Bone marrow (tissue), 2 donors: ENCODE results near the gene EZR.

Experiments used
- DNase-seq, 2 donors: peaks; one replicate each; lab custom pipeline; 2025; lab: John Stamatoyannopoulos, UW

The EZR gene

DNA sequence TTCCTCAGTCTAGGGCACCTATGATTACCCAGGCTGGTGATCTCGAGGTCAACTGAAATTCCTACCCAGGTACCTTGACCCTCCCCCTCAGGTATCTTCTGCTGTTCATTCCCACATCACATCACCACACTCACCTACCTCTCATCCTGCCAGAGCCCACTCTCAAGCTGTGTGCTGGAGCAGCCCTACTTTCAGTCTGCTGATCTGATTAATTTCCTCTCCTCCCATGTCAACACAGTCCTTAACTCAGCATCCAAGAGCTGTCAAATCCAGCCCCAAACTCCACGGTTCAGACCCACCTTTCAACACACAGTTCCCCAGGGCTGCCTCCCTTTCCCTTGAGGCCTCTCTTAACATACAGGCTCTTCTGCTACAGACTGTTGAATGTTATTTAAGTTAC is 42.4 kb downstream of the EZR start:
- DNase-seq = no peak

GRCh38 chr6:158775832-158776231 is 43.3 kb downstream of the EZR start:
- no peak for DNase-seq

GRCh38 chr6:158774717-158775449 is 44.3 kb downstream of the EZR start:
- no peak for DNase-seq

- DNase-seq = no peak
These were observed 45.4 kb downstream of the EZR start for GRCh38 chr6:158773581-158774449.

DNA sequence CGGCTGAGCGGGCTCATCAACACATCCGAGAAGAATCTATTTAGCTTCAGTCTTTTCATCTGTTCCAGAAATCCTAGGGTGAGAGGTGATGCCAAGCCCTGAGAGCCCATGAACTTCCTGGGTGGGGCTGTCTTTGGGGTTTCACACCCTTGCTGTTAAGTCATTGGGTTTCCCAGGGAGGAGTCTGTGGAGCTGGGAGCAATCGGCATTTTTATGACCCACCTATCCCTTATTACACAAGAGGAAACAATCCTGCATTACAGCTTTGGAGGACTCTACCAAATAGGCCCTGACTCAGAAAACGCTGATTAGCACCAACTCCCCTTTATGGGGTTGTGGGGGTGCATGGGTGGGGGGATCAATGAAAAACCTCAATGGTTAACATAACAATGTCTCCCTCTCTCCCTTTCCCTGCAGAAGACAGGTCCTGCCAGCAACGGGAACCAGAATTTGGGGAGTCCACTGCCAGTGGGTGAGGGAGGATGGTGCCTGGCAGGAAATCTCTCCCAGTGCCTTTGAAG is 46.3 kb downstream of the EZR start:
- DNase-seq = no peak

DNA sequence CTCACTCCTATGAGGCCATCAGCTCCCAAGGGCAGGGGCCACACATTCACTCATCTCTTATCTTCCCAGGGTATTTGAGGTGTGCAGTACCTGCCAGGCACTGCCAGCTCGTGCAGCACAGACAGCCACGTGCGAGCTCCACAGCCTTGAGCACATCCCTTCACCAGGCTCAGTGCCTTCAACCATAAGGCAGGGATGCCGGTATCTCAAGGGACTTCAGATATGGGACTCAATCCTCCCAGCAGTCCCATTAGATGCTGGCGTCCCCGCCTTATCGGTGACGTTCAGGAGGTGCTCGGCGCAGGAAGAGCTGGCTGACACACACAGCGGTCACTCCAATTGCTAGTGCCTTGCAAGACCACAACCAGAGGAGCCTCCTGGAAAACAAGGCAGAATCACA is 47.0 kb downstream of the EZR start:
- DNase-seq = no peak

GRCh38 chr6:158771399-158772152 is 47.6 kb downstream of the EZR start:
- no peak for DNase-seq

DNA sequence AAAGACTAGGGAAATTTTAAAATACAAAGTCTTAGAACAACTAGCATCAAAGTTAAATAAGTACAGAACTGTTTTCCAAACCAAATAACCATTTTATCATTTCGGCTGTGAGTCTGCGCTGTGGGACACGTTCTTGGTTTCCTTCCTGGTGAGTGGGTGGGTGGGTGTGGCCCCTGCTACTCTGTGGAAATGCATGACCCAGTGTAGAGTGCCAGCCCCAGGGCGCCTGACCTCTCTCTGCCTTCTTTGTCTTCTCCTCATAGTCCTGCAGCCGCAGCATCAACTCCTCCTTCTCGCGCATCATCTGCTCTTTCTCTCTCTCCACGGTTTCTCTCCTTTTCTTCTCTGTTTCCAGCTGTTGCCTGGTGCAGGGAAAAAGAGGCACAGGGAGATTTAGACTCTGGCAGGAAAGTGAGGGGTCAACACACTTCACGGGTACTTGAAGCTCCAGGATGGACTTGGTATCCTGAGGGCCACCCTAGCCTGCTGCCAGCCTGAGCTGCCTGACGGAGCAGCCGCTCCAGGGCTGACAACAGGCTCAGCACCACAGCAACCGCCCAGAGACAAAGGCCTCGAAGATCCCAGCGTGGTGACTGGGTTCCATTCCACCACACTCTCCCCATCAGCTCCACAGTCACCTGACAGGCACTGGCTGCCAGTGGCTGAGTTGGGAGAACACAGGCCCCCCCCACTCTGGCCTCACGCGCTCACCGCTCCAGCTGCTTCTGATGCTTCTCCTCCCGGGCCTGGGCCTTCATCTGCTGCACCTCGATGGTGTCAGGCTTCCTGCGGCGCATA is 48.4 kb downstream of the EZR start:
- DNase-seq = no peak

DNA sequence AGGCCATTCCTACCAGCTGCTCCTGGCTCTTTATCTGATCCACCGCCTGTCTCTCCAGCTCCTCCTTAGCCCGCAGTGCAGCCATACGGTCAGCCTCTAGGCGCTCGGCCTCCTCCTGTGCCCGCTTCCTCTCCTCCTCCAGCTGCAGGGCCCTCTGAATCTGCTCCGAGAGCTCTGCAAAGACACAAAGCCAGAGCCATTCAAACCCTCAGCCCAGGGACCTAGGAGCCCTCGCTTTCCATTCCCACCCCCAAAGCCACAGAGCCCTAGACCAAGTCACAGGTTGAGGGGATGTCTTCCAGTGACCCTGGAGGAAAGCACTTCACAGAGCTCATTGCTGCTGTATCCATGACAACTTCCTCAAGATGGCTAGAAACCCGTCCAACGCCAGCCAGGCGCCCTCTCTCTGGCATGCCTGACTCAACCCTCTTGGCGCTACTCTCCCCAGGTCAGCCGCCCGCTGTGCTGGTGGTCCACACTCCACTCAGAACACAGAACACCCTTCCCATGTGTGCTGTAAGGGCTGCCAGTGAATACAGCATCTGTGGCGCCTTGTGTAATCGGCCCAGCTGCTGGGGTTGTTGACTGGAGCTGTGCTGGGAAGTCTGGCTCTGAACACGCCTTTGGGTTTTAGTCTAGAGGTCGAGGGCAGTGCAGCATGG is 49.3 kb downstream of the EZR start:
- DNase-seq = no peak

DNA sequence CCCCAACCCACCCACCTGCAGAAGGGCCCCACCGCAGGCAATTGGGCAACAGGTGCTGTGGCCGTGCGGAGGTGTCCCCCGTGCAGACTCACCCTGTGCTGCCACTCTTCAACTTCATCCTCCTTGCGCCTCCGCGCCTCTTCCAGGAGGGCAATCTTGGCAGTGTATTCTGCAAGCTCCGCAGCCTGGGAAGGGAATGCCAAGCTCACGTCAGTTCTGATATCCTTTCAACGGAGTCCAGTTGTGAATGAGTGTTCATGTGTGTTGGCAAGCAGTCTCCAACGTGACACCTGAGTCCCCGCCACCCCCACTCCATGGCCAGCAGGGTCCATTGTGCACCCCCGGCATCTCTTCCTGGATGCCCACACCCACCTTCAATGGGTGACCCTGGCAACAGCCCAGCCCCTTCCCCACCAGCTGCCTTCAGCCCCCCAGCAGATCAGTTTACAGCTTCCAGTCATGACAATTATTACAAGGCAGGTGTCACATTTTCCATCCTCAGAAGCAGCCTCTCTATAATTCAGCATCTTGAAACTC is 49.9 kb downstream of the EZR start:
- no peak for DNase-seq

- DNase-seq = no peak
These were observed 50.7 kb downstream of the EZR start for GRCh38 chr6:158768436-158768835.

DNA sequence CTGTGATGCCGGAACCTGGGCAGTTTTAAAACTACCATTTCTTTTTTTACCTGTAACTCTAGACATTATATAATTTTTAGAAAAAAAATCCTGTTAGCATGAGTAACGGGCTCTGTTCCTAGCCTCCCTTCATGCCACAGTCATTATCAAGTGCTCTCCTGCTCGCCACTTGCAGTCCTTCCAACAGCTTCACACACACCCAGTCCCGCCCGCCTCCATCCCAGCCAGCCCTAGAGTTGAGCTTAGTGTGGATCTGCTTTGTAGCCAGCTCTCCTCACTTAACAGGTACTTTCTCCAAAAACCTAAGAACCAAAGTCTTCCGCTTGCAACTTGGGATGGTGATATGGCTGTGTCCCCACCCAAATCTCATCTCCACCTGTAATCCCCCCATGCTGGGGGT is 51.5 kb downstream of the EZR start:
- no peak for DNase-seq

GRCh38 chr6:158766621-158767455 is 52.3 kb downstream of the EZR start:
- no peak for DNase-seq

DNA sequence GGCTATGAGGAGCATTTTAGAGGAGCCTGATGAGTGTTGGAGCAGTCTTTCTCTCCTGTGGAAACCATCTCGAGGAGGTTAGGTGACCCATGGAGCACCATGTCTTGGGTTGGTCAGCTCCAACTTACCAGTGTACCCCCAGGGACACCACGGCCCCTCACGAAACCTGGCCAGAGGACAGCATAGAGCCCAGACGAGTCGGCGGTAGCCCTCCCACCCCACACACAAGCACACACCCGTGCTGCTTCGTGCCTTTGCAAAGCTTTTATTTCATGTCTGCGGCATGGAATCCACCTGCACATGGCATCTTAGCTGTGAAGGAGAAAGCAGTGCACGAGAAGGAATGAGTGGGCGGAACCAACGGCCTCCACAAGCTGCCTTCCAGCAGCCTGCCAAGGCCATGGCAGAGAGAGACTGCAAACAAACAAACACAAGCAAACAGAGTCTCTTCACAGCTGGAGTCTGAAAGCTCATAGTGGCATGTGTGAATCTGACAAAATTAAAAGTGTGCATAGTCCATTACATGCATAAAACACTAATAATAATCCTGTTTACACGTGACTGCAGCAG is 53.6 kb downstream of the EZR start:
- DNase-seq = no peak

DNA sequence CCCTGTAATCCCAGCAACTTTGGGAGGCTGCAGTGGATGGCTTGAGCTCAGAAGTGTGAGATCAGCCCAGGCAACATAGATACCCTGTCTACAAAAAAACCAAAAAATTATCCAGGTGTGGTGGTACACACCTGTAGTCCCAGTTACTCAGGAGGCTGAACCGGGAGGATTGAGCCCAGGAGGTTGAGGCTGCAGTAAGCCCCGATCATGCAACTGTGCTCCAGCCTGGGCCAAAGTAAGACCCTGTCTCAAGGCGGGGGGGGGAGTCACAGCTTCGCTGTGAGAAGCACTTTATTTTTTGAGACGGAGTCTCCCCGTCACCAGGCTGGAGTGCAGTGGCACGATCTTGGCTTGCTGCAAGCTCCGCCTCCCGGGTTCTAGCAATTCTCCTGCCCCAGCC is 54.2 kb downstream of the EZR start:
- no peak for DNase-seq

DNA sequence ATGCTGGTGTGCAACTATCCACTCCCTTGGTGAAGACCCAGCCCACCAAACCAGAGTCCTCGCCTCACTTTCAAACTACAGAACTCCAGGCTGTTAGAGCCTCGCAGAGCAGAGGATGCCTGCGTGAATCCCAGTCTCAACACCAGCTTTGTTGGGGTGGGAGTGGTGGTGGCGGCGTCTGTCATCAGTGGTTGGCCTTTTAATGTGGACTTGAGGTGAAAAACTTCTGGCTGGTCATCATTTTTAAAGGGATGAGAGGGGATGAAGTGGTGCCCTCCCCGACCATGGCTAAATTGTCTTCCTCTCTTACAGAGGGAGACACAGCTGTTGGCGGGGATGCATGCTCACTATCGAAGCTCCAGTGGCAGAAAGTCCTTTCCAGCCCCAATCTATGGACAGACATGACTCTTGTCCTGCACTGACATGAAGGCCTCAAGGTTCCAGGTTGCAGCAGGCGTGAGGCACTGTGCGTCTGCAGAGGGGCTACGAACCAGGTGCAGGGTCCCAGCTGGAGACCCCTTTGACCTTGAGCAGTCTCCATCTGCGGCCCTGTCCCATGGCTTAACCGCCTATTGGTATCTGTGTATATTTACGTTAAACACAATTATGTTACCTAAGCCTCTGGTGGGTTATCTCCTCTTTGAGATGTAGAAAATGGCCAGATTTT is 54.9 kb downstream of the EZR start:
- no peak for DNase-seq

GRCh38 chr6:158763434-158764182 is 55.6 kb downstream of the EZR start:
- DNase-seq = no peak

- DNase-seq = no peak
These were observed 56.3 kb downstream of the EZR start for GRCh38 chr6:158762787-158763433.
